ENCODE data around the gene TOMM70.
A peak's percentile ranks its signal among the peaks of the same experiment; 100 is the strongest.
"Not testable (repeated sequence)": the region's sequence is repeated elsewhere in the genome, so short reads cannot be mapped to it uniquely, and the experiment has no call there.

TOMM70 gene

DNA sequence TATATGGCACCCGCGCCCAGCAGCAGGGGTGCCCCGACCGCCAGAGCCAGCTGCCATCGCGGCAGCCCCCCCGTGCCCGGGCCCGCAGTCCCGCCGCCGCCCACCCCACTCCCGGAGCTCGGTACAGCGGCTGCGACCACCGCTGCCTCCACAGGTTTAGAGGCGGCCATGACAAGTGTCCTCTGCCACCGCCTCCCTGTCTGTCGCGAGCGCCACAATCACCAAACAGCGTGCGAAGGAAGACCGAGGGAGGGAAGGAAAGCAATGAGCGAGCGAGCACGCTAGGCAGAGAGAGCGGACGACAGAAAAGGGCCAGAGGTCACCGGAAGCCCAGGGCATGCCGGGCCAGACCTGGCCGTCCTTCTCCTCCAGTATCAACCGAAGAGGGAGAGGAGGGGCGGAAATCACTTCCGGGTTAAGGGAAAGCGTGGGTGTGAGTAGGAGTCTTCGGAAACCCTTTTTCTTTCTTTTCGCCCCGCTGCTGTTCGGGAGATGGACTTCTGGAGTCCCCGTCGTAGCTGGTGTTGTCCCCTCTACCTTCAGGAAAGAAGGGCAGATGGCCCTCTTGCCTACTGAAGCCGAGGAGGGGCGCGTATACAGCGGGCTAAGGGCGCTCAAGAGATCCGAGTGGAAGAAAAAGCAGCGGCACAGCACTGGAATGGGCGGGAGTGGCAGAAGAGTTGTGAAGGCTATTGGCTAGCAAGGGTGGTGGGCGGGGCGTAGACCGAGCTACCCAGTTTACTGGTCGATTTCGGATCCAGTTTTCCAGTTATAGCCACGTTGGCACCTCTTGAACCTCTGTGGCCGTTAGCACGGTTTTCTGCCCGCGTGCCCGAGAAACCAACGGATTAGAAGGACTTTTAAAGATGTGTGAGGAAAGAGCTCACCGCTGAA is at the start of gene TOMM70, which contains the start of gene LNP1:
Gene TOMM70 (minus strand): TSS at position 310 of the 894 bp plus-strand sequence. CDS start 140 bp downstream, at position 170.
Gene LNP1 (plus strand): TSS at position 760 of the 894 bp plus-strand sequence. CDS start 28,191 bp downstream, outside the sequence.
- DNase-seq (ENCODE audit: low spot score): peak; percentile 94

DNA sequence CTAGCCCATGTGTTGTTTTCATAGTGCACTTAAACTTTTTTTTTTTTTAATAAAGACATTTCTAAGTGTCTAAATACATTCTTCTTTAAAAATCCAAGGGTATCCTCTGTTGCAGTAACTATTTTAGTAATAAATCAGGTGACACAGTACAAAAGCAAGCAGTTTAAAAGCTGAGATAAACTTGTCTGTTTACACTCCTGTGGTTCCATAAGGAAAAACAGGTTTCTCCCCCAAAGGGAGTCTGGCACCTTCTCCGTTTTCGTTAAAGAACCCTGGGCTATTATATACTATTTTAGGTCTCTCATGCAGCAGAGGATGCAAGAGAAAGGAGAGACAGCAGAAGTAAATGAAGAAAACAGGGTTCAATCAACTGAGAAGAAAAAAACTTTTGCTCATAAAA is 48.3 kb upstream of the TOMM70 start:
- DNase-seq (ENCODE audit: low spot score): no peak

DNA sequence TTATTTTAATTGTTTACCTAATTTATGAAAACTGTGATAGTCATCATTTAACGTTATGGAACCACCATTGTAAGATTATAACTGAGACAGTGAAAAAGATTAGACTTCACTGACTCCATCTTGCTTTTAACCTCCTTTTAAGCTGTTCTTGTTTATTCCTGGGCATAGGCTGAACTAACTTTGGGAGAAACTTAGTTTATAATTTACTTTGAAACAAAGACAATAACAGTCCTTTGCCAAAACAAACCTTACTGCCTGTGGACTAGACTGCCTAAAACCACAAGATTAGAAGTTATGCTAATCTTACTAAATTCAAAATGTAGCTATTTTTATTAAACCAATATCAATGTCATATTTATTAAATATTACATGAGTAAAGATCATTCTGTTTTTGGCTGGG is 47.2 kb upstream of the TOMM70 start:
- no peak for DNase-seq (ENCODE audit: low spot score)

DNA sequence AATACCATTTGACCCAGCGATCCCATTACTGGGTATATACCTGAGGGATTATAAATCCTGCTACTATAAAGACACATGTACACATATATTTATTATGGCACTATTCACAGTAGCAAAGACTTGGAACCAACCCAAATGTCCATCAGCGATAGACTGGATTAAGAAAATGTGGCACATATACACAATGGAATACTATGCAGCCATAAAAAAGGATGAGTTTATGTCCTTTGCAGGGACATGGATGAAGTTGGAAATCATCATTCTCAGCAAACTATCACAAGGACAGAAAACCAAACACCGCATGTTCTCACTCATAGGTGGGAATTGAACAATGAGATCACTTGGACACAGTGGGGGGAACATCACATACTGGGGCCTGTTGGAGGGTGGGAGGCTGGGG is 46.2 kb upstream of the TOMM70 start:
- DNase-seq (ENCODE audit: low spot score): not testable (repeated sequence)

DNA sequence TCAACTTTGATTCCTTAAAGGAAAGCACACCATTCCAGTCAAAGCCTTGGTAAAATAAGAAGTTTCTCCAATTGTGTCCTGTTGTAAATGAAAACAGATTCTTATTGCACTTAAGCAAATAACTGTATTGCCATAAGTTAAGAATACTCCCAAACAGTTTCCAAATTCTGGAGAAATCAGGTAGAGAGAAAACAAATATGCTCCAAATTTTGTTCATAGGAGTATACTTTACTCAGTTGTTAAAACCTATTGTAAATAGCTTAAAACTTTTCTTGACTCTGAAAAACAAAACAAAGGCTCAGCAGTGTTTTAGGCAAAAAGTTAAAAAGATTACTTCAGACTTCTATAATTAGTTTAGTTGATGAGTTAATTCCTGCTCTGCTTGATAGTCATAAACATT is 42.8 kb upstream of the TOMM70 start:
- DNase-seq (ENCODE audit: low spot score): no peak

DNA sequence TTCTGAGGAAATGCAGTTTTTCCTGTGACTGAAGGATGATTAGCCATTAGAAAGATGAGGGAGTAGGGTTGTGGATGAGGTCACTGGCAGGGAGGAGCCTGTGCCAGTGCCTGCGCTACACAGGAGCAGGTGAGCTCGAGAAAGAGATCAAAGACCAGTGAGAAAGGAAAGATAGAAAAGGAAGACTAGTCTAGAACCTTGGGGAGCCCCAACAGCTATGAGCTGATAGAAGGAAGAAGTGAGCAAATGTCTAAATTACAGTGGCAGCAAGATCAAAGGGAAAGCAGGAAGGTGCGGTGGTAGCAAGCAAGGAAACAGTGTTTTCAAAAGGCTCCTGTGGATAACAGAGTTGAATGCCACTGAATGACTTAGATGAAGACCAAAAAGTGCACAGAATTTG is 40.0 kb upstream of the TOMM70 start:
- no peak for DNase-seq (ENCODE audit: low spot score)

DNA sequence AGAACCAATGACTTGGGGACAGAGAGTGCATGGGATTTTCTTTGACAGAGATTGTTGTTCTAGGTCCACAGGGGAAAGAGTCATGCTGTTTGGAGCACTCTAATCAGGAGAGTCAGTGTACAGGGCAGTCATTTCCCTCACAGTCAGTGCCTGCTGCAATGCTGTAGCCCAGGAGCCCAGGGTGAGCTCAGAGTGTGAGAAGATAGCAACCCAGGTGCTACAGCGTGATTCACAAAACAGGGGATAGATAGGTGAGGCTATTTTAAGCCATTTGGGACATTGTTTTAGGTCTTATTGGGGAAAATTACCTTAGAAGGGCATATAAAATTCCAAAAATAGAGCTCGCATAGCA is 37.7 kb upstream of the TOMM70 start:
- no peak for DNase-seq (ENCODE audit: low spot score)

DNA sequence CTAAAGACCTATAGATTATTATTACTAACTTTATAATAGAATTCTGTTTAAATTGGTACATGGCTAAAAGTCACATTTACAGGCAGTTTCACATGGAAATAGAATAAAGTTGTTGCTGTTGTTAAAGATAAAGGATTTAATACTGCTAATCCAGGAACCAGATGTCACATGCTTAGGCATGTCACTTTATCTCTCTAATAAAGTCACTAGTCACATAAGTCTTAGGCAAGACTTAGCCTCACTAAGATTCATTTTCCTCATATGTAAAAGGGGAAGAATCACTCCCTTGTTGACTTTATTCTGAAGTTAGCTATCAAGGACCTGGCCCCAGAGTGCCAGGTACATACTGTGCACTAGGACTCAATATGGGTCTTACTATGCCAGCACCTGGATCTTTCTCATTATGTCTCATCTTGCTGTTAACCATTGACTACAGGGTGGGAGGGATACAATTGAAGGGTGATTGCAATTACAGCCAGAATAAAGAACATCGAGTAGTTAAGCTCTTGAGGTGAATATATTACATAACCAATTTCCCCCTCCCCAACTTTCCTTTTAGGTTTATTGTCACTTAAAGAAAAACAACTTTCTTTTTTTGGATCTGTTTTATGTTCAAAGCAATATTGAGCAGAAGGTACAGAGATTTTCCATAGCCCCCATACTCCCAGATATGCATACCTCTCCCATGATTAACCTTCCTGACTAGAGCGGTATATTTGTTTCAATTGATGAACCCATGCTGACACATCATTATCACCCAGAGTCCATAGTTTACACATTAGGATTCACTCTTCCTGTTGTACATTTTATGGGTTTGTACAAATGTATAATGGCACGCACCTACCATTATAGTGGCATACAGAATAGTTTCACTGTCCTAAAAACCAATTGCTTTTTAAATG is 37.1 kb upstream of the TOMM70 start:
- no peak for DNase-seq (ENCODE audit: low spot score)

DNA sequence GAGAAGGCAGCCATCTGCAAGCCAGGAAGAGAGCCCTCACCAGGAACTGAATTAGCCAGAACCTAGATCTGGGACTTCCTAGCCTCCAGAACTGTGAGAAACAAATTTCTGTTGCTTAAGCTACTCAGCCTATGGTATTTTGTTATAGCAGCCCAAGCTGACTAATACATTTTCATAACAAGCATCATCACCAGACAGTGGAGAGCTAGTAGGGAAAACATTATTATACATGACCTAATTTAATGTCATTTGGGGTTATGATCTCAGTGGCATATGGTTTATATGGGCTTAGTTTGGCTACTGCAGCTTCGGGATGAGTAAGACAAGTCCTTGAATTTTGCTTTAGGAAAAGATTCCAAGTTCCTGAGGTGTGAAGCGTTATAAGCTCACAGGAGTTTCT is 36.1 kb upstream of the TOMM70 start:
- DNase-seq (ENCODE audit: low spot score): no peak

DNA sequence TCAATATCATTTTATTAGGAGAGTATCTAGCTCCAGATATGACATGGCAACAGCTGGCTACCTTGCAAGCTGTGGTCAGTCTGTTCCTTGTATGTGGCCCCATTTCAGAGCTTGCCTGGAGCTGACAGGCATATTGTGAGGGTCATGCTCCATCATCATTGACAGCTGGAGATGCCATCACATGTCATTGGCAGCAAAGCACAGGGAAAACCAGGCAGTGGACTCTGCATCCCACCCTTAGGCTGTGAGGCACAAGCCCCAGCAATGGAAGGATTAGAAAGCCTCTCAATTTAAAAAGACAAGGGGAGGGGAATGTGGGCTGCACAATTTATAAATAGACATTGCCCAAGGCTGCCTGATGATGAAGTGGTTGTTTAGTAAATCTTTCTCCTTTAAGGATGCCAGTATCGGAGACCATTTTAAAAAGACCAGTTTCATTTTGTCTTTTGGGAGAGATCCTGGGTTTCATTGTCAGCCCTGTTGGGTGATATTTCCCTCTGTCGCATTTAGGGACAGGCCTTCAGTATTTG is 28.4 kb upstream of the TOMM70 start:
- no peak for DNase-seq (ENCODE audit: low spot score)

DNA sequence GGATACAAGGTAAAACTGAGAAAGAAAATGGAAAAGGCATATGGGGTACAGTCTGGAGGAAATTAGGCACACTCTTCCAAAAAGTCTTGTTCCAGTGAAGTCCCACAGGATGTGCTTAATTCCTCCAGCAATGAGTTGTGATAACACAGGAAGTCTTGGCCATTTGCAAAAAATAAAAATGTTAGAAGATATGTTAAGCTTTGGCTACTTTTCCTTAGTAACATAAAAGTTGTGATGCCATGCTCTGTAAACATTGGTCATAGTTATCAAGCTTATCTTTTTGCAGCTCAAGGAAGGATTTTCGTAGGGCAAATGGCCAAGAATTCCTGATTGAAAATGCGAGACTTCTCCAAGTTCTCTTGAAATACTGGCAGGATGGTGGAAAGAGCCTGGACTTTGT is 26.8 kb upstream of the TOMM70 start:
- DNase-seq (ENCODE audit: low spot score): no peak

DNA sequence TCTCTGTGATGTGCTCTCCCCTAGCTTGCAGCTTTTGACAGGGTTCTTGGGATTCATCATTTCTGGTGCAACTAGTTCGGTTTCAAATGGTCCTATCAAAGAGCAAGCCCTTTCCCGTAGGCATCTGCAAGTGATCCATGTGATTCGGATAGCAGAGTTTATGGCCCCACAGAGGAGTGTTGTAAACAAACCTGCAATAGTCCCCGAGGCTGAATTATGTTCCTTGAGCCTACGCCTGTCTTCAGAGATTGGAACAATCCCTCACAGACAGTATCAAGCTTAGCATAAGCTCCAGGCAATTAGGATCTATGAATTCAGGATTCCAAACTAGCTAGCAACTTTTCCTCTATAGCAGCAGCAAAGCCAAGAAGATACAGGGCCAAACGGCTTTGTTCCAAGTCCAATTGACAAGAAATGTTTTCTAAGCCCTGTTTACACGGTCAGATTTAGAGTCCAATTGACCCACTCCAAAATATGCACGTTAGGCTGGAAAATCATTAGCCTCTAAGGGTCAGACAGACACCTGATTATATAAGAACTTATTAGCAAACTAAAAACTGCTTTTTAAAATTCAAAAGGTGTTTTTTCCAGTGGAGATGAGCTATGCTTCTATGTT is 25.3 kb upstream of the TOMM70 start:
- DNase-seq (ENCODE audit: low spot score): no peak

DNA sequence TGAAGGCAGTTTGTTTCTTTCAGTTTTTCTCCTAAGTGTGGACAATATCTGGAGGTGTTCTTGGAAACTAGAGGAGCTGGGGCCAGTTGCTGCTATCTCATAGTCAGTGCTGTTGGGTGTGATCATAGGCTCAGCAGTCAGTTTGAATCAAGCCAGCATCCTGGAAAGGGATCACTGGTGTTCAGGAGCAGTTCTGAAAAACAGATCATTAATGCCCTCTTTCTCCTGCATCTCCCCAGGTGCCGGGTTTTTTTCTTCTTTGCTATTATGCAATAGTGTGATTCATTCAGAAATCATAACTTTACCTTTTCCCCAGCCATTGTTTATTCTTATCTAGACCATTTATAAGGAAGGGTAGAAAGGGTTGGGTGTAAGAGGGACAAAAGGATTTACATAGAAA is 24.4 kb upstream of the TOMM70 start:
- DNase-seq (ENCODE audit: low spot score): no peak

DNA sequence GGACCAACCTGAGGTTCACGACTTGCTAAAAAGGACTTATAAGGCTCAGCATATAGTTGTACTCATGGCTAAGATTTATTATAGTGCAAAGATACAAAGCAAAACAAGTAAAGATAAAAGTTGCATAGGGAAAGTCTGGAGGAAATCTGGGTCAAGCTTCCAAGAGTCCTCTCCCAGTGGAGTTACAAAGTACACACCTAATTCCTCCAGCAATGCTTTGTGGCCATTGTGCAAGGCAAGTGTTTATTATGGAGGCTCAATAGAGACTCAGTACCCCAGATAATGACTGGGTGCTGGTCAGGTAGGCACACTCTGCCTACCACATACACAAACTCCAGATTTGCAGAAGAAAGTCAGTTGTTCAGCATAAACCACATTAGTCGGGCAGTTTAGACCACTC is 23.4 kb upstream of the TOMM70 start:
- no peak for DNase-seq (ENCODE audit: low spot score)

DNA sequence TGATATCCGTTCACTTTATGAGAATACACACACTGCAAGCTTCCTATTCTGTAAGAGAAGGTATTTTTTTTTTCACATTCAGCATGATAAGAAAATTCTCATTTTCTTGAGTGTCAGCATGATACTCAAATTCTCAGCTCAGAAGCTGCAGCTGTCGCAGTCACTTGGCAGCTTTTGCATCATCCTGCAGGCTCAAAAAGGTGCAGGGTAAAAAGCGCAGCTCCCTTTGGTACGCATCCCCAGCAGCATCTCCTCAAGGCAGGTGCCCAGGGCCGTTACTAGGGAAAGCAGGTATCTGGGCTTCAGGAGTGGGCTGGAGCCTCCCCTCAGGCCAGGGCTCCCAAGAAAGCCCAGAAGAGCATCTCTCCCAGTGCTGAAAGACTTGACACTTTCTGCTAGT is 22.7 kb upstream of the TOMM70 start:
- DNase-seq (ENCODE audit: low spot score): no peak

DNA sequence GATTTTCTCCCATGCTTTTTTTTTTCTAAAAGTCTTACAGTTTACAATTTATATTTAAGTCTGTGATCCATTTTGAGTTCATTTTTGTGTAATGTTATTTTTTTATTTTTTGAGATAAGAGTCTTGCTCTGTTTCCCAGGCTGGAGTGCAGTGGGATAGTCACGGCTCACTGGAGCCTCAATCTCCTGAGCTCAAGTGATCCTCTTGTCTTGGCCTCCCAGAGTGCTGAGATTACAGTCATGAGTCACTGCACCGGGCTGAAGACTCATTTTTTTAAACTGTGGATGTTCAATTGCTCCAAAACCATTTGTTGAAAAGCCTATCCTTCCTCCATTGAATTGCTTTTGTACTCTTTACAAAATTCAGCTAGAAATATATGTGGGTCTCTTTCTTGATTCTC is 20.0 kb upstream of the TOMM70 start:
- no peak for DNase-seq (ENCODE audit: low spot score)

DNA sequence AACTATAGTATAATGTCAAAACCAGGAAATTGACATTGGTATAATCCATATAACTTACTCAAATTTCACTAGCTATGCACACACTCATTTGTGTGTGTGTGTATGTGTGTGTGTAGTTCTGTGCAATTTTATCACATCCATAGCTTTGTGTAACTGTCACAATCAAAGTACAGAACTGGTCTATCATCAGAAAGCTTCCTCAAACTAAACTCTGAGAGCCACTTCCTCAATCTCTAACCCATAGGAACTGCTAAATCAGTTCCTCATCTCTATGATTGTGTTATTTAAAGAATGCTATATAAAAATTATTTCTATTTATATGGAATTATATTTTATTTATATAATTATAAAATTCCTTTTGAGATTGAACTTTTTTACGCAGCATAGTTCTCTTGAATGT is 18.5 kb upstream of the TOMM70 start:
- DNase-seq (ENCODE audit: low spot score): no peak

DNA sequence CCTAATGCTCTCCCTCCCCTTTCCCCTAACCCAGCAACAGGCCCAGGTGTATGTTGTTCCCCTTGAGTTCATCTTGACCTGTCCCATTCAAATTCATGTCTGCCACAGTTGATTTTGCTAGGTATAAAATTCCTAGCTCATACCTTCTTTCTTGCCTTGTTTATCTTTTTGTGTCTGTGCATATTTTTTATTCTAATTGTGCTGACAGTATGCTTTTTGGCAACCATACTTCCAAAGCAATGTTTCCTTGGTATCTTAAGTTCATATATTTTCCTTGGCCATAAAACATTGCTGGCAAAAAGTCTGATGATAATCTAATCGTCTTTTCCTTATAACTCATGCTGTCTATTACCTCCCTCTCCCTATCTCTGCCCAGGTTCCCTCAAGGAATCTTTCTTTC is 16.0 kb upstream of the TOMM70 start:
- DNase-seq (ENCODE audit: low spot score): no peak

DNA sequence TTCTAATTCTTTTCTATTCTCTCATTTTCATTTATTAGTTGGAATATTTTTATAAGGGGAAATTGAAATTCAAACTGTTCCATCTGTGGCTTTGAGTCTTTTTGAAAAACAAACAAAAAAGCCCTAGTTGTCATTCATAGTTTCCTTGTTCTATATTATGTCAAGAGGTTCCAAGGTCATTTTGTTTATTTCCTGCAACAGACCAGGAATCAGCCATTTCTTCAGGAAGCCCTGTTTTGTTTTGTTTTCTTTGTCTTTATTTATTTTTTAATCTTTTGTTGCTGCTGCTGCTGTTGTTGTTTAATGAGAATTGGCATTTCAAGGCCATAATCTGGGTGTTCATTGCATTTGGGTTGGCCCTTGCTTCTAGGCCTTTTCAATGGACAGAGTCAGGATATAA is 15.3 kb upstream of the TOMM70 start:
- no peak for DNase-seq (ENCODE audit: low spot score)

DNA sequence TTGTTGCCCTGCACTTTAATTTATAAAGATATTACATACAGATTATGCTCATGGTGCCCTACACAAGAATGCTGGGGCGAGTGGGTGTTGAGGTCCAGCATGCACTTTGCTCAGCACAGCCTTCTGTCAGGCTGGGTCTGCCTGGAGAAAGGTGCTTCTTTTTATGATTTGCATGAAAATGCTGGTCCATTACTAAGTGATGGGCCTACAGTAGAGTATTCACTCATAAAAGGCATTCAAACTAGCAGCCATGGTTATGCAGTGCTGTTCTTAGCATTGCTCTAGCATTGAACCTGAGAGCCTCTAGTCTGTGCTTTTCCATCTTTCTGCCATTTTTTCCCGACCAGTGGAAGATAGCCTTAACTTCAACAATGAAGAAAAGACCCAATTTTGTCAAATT is 12.7 kb upstream of the TOMM70 start:
- DNase-seq (ENCODE audit: low spot score): no peak

DNA sequence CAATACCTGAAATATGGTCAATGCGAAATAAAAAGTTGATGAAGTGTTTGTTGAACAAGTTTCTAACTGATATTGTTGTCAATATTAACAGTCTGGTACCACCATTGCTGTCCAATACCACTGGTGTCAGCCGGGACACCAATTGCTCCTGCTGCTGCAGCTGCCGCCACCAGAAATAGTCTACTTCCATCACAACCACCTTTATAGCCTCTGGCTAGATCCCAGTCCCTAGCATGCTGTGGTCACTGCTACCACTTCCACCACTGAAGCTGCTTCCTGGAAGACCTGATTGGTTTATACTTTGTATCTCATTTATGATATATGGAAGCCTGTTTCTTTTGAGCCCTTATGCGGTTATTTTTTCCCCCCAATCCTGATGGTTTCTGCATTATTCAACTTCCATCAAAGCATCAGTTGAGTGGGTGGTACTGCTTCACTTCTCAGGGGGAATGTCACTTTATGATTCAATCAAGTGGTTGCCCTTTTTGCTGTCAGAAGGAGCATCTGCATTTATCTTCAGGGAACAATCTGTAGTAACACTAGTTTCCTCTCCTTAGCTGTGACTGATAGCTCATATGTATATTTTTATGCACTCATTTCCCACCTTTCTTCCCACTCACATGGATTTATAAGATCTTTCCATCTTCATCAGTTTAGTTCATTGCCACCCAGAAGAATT is 12.2 kb upstream of the TOMM70 start:
- DNase-seq (ENCODE audit: low spot score): no peak
